Ovary (tissue), 3 donors: ENCODE measurements around the gene ASMT.

Experiments
- POLR2A ChIP-seq: fragments of 450-650 bp; IDR thresholded peaks from one replicate; pipeline ENCODE4 v1.6.1; 2017; ENCODE audit warnings: antibody characterized with exemption, mild to moderate bottlenecking, moderate library complexity
- TF ChIP-seq, protein P1 (sequence below), 3 donors: fragments of 450-650 bp in 2 of 3; fragments of 200-600 bp in 1 of 3; IDR thresholded peaks; one replicate each; pipeline versions ENCODE4 v1.5.1 to v1.8.0; 2016 to 2022; ENCODE audit warnings: antibody characterized with exemption in 3 of 3, mild to moderate bottlenecking in 1 of 3
- donor health status: DM: no; HTN: no; CAD: no.

DNA sequence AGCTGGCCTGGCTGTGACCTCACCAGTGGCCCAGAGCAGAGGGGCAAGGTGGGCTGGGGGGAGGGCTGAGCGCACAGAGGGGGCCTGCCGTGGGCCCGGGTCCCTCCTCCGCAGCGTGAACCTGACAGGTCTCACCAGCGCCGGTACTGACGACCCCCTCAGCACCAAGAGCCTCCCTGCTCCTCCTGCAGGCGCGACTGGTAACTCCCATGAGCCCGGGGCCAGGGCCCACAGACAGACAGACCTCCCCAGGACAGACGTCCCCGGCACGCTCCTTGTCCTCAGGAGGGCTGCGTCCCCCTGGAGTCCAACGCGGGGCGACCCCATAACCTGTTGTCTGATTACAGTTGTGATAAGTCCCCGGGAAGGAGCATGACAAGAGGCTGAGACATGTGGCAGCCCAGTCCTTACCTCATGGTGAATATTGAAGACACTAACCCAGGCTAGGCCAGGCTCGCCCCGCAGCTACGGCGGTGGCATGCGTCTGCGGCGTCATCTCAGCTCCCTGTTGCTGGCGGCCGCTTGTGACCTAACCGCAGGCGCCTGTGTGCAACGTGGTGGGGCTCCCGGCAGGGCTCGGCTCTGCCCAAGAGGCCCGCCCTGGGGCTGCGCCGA lies 15.0 kb upstream of the ASMT start:
- TF ChIP-seq, protein P1, sequence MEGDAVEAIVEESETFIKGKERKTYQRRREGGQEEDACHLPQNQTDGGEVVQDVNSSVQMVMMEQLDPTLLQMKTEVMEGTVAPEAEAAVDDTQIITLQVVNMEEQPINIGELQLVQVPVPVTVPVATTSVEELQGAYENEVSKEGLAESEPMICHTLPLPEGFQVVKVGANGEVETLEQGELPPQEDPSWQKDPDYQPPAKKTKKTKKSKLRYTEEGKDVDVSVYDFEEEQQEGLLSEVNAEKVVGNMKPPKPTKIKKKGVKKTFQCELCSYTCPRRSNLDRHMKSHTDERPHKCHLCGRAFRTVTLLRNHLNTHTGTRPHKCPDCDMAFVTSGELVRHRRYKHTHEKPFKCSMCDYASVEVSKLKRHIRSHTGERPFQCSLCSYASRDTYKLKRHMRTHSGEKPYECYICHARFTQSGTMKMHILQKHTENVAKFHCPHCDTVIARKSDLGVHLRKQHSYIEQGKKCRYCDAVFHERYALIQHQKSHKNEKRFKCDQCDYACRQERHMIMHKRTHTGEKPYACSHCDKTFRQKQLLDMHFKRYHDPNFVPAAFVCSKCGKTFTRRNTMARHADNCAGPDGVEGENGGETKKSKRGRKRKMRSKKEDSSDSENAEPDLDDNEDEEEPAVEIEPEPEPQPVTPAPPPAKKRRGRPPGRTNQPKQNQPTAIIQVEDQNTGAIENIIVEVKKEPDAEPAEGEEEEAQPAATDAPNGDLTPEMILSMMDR (IDR thresholded peaks at IDR 0.05), result no peak
- no peak for TF ChIP-seq POLR2A
